Purkinje cell (primary cell): ENCODE data around the gene USHBP1. TPM values are rescaled to one million over a fixed set of nuclear protein-coding genes. Genes with fewer than 3 reads are reported as not detected.

Source experiments
- polyA plus RNA-seq: library from polyadenylated mRNA; unstranded; fragments of >200 nt; fragmentation: Nextera tagmentation; gene quantifications from 2 replicates; pipeline ENCODE4 v1.2.1, GENCODE V29; 2014

USHBP1 gene
- polyA plus RNA-seq: not detected in 2 replicates

DNA sequence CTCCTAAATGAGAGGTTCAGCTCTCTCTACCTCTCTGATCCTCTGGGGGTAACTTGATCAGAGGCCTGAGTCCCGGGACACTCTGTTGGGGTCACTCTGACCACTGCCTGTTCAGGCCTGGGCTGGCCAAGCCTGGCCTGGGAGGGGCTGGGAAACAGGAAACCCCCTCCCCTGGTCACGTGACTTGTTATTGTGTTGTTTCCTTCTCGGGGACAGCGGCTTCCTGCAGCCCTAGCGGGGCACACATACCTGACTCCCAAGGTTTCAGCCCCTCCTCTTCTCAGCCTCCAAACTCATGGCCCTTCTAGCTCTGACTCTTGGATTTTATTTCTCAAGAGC lies at the start of gene USHBP1:
Gene USHBP1 (minus strand): TSS at position 105 of the 339 bp plus-strand sequence. CDS start 446 bp downstream, outside the sequence.

DNA sequence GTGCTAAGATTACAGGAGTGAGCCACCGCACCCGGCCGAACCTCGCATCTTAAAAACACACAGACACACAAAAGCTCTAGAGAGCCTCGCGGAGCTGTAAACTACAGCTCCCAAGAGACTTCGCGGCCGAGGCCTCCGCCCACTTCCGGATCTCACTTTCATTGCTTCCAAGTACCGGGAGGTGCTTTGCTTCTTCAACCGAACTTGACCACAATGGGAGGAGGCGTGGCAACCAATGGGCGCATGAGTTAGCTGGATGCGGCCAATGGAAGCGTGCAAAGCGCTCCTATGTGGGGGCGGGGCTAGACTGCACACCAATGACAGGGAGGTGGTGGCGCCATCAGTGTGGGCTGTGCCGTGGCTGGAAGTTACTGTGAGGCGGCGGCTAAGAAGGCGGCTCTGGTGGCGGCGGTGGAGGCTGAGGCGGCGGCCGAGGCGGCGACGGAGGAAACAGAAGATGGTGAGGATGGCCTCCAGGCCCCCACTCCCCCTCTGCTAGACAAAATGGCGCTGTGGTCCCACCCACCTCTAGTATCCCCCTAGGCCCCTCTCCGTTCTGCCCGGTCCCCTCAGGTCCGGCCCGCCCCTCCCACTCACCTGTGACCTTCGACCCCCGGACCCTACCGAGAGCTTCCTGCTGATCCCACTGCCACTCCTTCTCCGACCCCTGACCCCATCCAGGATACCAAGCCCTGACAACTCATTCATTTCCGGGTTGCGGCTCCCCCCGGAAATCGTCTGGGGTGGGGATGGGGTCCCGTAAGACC lies 44.8 kb upstream of the USHBP1 start, which contains the start of gene DDA1:
Gene DDA1 (plus strand): TSS at position 366 of the 767 bp plus-strand sequence. CDS start 92 bp downstream, at position 458.

DNA sequence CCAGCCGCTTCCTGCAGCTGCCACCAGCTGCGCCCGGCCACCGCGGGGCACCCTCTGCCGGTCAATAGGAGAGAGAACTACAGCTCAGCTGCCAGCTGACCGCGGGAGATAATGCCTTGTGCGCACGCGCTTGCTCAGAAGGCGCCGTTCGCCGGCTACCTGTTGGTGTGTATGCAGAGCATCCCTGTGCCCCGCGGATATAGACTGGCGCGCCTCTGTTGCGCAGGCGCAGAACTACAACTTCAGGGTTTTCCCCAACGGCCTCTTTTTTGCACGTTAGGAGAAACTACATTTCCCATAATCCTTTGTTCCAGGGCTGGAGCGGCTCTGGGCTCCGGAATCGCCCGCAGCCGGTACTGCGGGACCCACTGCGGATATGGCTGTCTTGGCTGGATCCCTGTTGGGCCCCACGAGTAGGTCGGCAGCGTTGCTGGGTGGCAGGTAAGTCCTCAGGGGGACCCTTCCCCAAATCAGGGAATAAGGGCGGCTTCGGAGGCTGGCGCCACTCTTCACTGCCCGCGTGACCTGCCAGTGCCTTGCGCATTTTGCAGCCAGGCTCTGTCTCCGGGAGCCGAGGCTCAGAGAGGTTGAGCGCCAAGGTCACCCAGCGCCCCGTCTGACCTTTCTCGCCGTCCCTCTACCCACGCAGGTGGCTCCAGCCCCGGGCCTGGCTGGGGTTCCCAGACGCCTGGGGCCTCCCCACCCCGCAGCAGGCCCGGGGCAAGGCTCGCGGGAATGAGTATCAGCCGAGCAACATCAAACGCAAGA lies 41.2 kb upstream of the USHBP1 start, which contains the start of gene MRPL34:
Gene MRPL34 (plus strand): TSS at position 356 of the 768 bp plus-strand sequence. CDS start 21 bp downstream, at position 377.

DNA sequence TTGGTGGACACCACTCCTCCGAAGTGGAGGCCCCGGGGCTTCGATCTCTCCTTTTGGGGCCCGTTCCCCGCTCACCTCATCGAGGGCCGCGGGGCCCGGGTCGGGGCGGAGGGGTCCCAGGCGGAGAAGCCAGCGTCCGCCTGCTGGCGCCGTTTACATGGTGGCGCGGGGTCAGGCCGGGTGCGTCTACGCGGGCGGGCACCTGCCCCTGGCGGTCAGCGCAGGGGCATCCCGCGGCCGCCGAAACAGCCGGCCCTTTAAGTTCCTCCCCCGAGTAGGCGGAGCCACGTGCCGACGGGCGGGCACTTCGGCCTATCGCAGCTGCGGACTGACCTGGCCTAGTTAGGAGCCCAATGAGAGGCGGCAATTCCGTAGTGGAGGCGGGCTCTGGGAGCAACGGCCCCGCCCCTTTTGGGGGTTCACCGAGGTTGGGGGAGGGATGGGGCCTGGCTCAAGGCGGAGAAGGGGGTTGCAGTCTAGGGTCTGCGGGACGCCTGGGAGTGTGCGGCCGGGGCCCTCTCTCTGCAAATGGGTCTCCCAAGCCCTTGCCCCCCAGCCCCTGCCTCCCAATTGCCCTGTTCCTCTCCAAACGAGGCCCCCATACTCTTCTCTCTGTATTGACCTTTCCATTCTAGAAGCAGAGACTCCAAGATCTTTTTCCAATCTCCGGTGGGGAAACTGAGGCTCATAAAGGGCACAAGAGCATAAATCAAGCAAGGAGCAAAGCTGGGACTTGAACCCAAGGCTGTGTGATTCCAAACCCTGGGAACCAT lies 38.8 kb upstream of the USHBP1 start, which contains the start of gene ABHD8:
Gene ABHD8 (minus strand): TSS at position 259 of the 773 bp plus-strand sequence. CDS start 1,809 bp downstream, outside the sequence.

GRCh38 chr19:17281391-17282304 lies 17.1 kb upstream of the USHBP1 start, which contains the start of gene ANKLE1:
TSS of gene ANKLE1 (plus strand) at chr19:17281901. CDS start at chr19:17281921, 20 bp downstream.

DNA sequence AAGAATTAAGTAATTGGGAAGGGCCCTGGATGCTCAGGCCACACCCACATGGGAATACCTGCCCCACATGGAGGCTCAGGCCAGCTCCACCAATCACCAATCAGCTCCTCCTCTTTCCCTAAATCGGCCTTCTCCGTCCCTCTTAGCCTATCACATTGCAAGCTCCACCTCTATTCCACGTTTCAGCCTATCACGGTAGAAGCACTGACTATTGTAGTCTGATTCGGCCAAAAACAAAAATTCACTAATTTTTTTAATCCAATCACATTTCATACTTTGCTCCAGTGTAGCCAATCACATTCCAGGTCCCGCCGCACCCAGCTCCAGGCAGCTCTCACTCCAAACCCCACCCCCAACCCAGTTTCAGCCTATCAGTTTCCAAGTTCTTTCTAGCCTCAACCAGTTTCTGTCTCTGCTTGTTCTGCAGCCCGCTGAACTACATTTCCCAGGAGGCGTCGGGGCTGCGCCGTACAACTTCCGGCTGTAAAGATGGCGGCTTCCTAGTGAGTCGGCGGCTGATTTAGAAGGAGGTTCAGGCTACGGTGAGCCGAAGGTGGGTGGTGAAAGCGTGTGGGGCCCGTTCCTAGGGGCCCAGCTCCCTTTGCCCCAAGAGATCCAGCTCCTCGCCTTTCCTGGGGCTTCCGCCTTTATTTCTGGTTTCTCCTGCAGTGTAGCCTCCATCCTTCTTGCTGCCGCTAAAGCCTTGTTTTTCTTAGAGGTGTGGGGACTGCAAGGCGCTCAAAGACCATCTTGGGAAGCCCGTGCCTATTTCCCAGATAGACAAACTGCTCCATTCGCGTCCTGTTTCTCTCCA lies 2.6 kb upstream of the USHBP1 start, which contains the start of gene BABAM1:
Gene BABAM1 (plus strand): TSS at position 469 of the 814 bp plus-strand sequence. CDS start 1,364 bp downstream, outside the sequence.

DNA sequence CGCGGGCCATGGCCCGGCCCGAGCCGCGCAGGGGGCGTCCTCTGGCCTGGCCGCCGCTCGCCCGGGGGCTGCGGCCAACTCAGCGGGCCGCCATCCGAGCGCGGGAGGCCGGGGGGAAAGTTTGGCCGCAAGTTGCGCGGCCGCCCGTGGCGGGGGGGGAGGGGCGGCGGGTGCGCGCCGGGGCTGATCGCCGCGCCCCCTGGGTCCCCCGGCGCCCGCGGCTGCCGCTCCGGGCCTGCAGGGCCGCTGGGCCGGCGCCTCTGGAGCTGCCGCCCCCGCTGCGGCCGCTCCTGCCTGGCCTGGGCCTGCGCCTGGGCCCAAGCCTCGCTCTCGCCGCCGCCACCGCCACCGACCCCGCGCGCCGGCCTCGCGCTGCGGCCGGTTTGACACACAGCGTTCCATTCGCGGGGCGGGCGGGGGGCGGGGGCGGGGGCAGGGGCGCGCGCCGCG lies 19.0 kb downstream of the USHBP1 start, which contains the start of gene NR2F6:
Gene NR2F6 (minus strand): TSS at position 385 of the 450 bp plus-strand sequence. CDS start 699 bp downstream, outside the sequence.

DNA sequence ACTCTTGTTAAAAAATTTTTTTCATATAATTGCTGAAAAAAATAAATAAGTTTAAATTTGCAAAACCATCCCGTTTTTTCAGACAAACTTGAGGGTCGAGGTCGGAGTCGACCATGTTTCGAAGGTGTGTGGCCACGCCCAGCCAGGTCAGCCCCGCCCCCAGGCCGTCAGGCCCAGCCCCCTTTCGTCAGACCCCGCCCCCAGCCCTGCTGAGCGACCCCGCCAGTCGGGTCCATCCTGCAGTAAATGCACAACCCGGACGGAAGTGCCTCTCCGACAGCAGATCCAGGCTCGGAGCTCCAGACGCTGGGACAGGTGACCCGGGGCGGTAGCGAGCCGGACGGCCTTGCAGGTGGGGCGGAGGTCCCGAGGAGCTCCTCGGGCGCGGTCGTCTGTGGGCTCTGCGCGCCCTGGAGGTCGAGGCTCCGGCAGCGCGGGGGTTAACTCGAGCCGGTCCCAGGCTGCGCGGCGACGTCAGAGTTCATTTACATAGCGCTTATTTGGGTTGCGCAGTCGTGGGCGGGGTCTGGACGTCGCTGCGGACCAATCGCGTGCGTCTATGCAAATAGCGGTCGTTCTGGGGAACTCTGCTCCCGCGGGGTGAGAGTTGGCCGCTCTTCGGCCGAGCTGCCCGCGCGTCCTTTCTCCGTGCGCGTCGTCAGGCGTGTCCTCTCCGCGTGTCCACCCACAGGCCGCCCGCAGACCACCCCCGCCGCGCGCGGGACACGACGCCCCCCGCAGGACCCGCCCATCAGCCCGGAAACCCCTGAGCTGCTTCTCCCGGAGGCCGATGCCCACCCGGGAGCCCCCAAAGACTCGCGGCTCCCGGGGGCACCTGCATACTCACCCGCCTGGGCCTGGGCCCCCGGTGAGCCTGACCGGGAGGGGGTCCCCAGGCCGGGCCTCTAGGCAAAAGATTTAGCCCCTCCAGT lies 38.3 kb downstream of the USHBP1 start, which contains the start of gene OCEL1:
Gene OCEL1 (plus strand): TSS at position 225 of the 932 bp plus-strand sequence. CDS start 22 bp downstream, at position 247.

DNA sequence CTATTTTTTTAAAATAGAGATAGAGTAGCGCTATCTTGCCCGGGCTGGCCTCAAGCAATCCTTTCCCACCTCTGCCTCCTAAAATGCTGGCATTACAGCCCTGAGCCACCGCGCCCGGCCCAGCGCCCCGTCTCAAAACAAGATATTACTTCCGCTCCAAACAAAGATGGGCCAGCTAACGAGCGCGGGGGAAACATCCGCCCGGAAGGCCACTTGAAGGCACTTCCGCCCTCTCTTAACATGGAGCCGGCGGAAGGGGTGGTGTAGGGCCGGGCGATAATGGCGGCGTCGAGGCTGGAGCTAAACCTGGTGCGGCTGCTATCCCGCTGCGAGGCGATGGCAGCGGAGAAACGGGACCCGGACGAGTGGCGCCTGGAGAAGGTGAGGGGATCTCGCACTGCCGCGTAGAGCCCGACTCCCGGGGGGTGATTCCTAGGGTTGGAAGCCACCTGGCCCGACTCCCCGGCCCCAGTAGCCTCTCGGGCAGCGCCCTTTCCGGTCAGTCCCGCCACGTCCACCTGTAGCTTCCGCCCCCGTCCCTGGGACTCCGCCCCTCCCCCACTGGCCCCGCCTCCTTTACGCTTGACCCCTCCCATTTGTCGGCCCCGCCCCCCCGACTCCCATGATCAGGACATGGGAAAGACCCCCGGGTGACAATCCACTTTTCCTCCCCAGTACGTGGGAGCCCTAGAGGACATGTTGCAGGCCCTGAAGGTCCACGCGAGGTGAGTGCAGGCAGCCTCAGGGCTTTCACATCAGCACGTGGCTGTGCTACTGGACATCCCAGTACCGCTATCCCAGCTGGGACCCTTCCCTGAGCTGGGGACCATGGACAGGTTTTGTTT lies 49.2 kb downstream of the USHBP1 start, which contains the start of gene USE1:
Gene USE1 (plus strand): TSS at position 231 of the 845 bp plus-strand sequence. CDS start 49 bp downstream, at position 280.

Other genes starting within 250 kb of the USHBP1 start
- not detected in 2 replicates for gene CPAMD8, start 237.9 kb downstream of the USHBP1 start, polyA plus RNA-seq
- 0.48 and 5.1 TPM in 2 replicates for gene HAUS8, start 189.3 kb downstream of the USHBP1 start, polyA plus RNA-seq
- gene MYO9B, start 189.0 kb downstream of the USHBP1 start, polyA plus RNA-seq: 0.85 and 4.5 TPM in 2 replicates
- gene USE1, start 49.4 kb downstream of the USHBP1 start, polyA plus RNA-seq: 43.9 and 51.1 TPM in 2 replicates
- gene OCEL1, start 38.5 kb downstream of the USHBP1 start, polyA plus RNA-seq: 17.9 and 18.2 TPM in 2 replicates
- 2.4 and 6.3 TPM in 2 replicates for gene NR2F6, start 18.8 kb downstream of the USHBP1 start, polyA plus RNA-seq
- 45.2 and 64.5 TPM in 2 replicates for gene BABAM1, start 2.7 kb upstream of the USHBP1 start, polyA plus RNA-seq
- gene ANKLE1, start 17.2 kb upstream of the USHBP1 start, polyA plus RNA-seq: 0.28 TPM in 1 of 2 replicates, not detected in the other
- gene ABHD8, start 38.7 kb upstream of the USHBP1 start, polyA plus RNA-seq: 0.71 and 2.5 TPM in 2 replicates
- 58.3 and 88.7 TPM in 2 replicates for gene MRPL34, start 41.1 kb upstream of the USHBP1 start, polyA plus RNA-seq
- 5.3 and 14.2 TPM in 2 replicates for gene DDA1, start 44.8 kb upstream of the USHBP1 start, polyA plus RNA-seq
- gene ANO8, start 70.1 kb upstream of the USHBP1 start, polyA plus RNA-seq: 1.2 and 2.9 TPM in 2 replicates
- 0.87 and 6.8 TPM in 2 replicates for gene GTPBP3, start 72.8 kb upstream of the USHBP1 start, polyA plus RNA-seq
- gene PLVAP, start 112.6 kb upstream of the USHBP1 start, polyA plus RNA-seq: not detected in 2 replicates
- not detected in 2 replicates for gene CCDC194, start 129.5 kb upstream of the USHBP1 start, polyA plus RNA-seq
- not detected in 2 replicates for gene BST2, start 140.9 kb upstream of the USHBP1 start, polyA plus RNA-seq
- 1.2 and 4.1 TPM in 2 replicates for gene MVB12A, start 155.3 kb upstream of the USHBP1 start, polyA plus RNA-seq
- gene TMEM221, start 183.9 kb upstream of the USHBP1 start, polyA plus RNA-seq: not detected in 2 replicates
- not detected in 2 replicates for gene NXNL1, start 196.2 kb upstream of the USHBP1 start, polyA plus RNA-seq
- 1.5 and 2.3 TPM in 2 replicates for gene SLC27A1, start 205.8 kb upstream of the USHBP1 start, polyA plus RNA-seq
- 3.9 and 4.0 TPM in 2 replicates for gene PGLS, start 246.9 kb upstream of the USHBP1 start, polyA plus RNA-seq